Muscle layer of colon (tissue), 2 donors: ENCODE data around the gene HAUS3.

ENCODE experiments used
- H3K27ac ChIP-seq: one replicate; pipeline ENCODE4 v1.7.0; 2013; ENCODE audit warnings: low read depth, mild to moderate bottlenecking, low read length, moderate library complexity
- H3K27me3 ChIP-seq, 2 donors: one replicate each; pipeline ENCODE4 v1.7.0; 2013; ENCODE audit warnings: low read length in 2 of 2, mild to moderate bottlenecking in 2 of 2; ENCODE audit not compliant: insufficient read depth in 2 of 2, control insufficient read depth in 1 of 2
- H3K36me3 ChIP-seq: one replicate; pipeline ENCODE4 v1.7.0; 2013; ENCODE audit warnings: mild to moderate bottlenecking, low read length; ENCODE audit not compliant: insufficient read depth
- H3K4me1 ChIP-seq: one replicate; pipeline ENCODE4 v1.7.0; 2013; ENCODE audit warnings: mild to moderate bottlenecking, low read length; ENCODE audit not compliant: insufficient read depth
- H3K4me3 ChIP-seq, 2 donors: one replicate each; pipeline ENCODE4 v1.7.0; 2013; ENCODE audit warnings: low read length in 2 of 2, low read depth in 1 of 2, mild to moderate bottlenecking in 1 of 2, moderate library complexity in 1 of 2
- H3K9ac ChIP-seq: one replicate; pipeline ENCODE4 v1.7.0; 2013; ENCODE audit warnings: low read length
- H3K9me3 ChIP-seq: one replicate; pipeline ENCODE4 v1.7.0; 2013; ENCODE audit warnings: mild to moderate bottlenecking, low read length
- donor health status: abdominal sarcoma.
- donor health status: Adenocarcinoma of cecum.

The HAUS3 gene

GRCh38 chr4:2241410-2242353, at the start of gene HAUS3, which contains the start of gene POLN:
TSS of gene HAUS3 (minus strand) at chr4:2242121. CDS start at chr4:2240946, 1,175 bp downstream.
TSS of gene POLN (minus strand) at chr4:2242121. CDS start at chr4:2229231, 12,890 bp downstream.
- H3K9ac ChIP-seq: peak within 1 kb of the TSS; percentile 65
- no peaks in the 10 kb centered on the region for H3K36me3 ChIP-seq
- no peaks in the 10 kb centered on the region for H3K9me3 ChIP-seq
- peaks cover 38% of the 10 kb centered on the region for H3K4me1 ChIP-seq
- H3K4me3 ChIP-seq: peak within 1 kb of the TSS; percentile 76 to 85
- peak within 1 kb of the TSS; percentile 73 for H3K27ac ChIP-seq
- H3K27me3 ChIP-seq: no peaks in the 10 kb centered on the region

DNA sequence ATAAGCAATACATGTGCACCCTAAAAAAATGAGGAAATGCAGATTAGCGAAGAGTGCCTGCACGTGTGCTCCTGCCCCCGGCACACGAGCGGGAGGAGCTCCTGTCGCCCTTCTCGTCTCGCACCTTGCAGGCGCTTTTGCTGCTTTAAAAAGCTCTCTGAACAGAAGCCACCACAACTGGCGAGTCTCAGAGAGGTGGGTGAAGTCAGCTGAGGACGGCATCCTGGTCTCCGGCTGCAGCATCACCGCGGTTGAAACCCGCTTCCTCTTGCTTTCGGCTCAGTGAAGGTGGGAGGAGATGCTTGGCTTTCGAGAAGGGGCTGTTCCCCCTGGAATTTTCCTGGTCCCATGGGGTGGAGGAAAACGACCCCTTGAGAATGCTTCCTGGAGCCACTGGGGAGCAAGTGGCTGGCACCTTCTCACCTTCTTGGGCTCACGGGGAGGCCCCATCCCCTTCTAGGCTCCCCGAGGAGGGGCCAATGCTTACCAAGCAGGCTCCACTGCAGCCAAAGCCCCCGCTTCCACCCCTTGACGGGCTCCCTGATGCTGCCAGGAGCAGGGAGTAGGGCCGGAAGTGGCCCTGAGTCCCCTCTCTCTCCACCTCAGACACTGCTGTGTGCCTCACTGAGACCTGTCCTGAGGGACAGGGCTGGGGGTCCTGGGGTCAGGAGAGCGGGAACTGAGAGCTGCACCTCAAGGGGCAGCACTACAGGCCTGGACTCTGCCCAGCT, 49.2 kb upstream of the HAUS3 start:
- H3K9ac ChIP-seq: no peak overlapping the region
- no peaks in the 10 kb centered on the region for H3K27me3 ChIP-seq
- no peaks in the 10 kb centered on the region for H3K4me1 ChIP-seq
- no peaks in the 10 kb centered on the region for H3K9me3 ChIP-seq
- no peak overlapping the region for H3K4me3 ChIP-seq
- no peak overlapping the region for H3K27ac ChIP-seq
- no peaks in the 10 kb centered on the region for H3K36me3 ChIP-seq

DNA sequence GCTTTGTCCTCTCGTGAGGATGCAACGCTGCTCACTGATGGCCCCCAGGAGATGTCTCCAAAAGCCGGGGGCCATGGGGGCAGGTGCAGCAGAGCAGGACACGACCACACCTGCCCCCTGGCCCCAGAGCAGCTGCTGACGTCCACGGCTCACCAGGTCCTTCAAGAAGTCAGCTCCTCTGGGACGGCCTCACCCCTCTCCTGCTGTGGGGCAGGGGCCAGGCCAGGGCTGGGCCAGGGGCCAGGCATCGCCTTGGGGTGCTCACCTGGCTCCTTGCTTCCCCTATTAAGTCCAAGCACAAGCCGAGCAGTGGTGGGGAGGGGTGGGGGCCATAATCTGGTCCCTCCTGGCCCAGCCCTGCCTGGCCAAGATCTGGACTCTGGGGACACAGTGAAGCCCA, 48.6 kb upstream of the HAUS3 start:
- H3K27ac ChIP-seq: no peak overlapping the region
- H3K27me3 ChIP-seq: no peaks in the 10 kb centered on the region
- H3K9me3 ChIP-seq: no peaks in the 10 kb centered on the region
- H3K9ac ChIP-seq: no peak overlapping the region
- H3K36me3 ChIP-seq: no peaks in the 10 kb centered on the region
- H3K4me3 ChIP-seq: no peak overlapping the region
- no peaks in the 10 kb centered on the region for H3K4me1 ChIP-seq

DNA sequence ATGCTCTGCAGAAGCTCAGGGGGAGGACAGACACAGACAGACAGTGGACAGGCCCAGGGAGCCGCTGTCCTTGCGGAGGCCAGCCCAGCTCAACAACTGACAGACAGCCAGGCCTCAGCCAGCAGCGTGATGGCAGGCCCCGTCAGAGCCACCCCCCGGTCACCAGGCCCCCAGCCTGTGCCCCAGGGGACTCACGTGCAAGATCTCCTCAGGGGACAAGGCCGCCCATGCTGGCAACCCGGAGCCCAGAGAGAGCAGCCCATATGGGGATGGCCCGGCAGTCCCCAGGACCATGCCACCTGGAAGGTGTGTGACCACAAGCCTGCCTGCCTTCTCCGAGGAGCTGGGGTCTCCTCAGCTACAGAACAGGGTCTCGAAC, 48.0 kb upstream of the HAUS3 start:
- no peak overlapping the region for H3K27ac ChIP-seq
- H3K4me1 ChIP-seq: no peaks in the 10 kb centered on the region
- no peak overlapping the region for H3K4me3 ChIP-seq
- no peaks in the 10 kb centered on the region for H3K9me3 ChIP-seq
- H3K27me3 ChIP-seq: no peaks in the 10 kb centered on the region
- no peak overlapping the region for H3K9ac ChIP-seq
- no peaks in the 10 kb centered on the region for H3K36me3 ChIP-seq

DNA sequence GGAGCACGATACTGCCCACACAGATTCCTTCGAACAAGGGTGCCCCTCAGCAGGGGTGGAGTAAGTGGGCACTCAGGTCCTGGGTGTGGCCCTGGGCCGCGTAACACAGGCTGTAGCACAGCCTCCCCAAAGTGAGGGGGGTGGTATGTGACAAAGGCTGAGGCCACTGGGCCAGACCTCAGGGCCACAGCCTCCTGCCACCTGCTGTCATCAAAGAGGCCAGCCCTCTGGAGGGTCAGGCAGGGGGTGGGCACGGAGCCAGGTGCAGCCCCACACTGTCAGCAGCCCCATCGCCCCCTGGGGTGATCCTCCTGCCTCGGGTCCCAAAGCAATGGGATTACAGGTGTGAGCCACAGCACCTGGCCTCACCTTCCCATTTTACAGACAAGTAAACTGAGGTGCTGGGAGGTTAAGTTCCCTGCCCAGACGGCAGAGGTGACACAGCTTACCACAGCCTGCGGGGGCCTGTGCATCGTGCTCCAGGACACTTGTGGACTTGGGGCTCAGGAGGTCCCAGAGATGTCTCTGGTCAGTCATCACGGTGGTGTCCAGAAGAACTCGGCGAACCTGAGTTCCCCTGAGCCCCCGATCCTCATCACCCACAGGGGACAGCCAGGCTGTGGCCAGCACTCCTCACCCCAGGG, 47.5 kb upstream of the HAUS3 start:
- H3K27me3 ChIP-seq: no peaks in the 10 kb centered on the region
- no peaks in the 10 kb centered on the region for H3K9me3 ChIP-seq
- H3K4me1 ChIP-seq: no peaks in the 10 kb centered on the region
- H3K4me3 ChIP-seq: no peak overlapping the region
- no peak overlapping the region for H3K9ac ChIP-seq
- H3K36me3 ChIP-seq: no peaks in the 10 kb centered on the region
- no peak overlapping the region for H3K27ac ChIP-seq

DNA sequence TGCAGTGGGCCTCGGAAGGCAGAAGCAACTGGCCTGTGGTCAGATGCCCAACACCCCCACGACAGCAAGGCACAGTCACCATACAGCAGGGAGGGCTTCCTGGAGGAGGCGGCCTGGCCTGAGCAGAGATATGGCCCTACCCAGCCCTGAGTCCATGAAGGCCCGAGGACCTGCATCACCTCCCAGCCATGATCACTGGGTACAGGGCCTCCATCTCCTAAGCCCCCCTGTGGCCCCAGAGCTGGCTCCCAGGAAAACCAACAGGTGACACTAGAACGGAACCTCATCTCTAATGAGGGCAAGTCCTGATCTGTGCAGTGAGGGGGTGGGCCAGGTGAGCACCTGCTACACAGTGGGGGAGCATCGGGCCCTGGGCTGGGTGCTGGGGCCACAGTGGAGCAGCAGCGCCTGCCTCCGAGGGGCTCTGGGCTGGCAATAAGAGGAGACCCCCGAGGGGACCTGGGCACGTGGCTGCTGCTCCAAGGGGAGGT, 46.2 kb upstream of the HAUS3 start:
- Histone ChIP-seq H3K4me3 (no peak overlapping the region), H3K27ac (no peak overlapping the region), H3K9ac (no peak overlapping the region), H3K36me3 (no peaks in the 10 kb centered on the region), H3K4me1 (no peaks in the 10 kb centered on the region), H3K27me3 (no peaks in the 10 kb centered on the region), H3K9me3 (no peaks in the 10 kb centered on the region)

GRCh38 chr4:2287594-2287915, 45.6 kb upstream of the HAUS3 start:
- Histone ChIP-seq H3K4me3 (no peak overlapping the region), H3K36me3 (no peaks in the 10 kb centered on the region), H3K27me3 (no peaks in the 10 kb centered on the region), H3K9ac (no peak overlapping the region), H3K27ac (no peak overlapping the region), H3K9me3 (no peaks in the 10 kb centered on the region), H3K4me1 (no peaks in the 10 kb centered on the region)

GRCh38 chr4:2286904-2287593, 45.1 kb upstream of the HAUS3 start:
- no peaks in the 10 kb centered on the region for H3K27me3 ChIP-seq
- H3K4me1 ChIP-seq: no peaks in the 10 kb centered on the region
- H3K9ac ChIP-seq: no peak overlapping the region
- no peak overlapping the region for H3K27ac ChIP-seq
- H3K4me3 ChIP-seq: no peak overlapping the region
- no peaks in the 10 kb centered on the region for H3K36me3 ChIP-seq
- no peaks in the 10 kb centered on the region for H3K9me3 ChIP-seq

DNA sequence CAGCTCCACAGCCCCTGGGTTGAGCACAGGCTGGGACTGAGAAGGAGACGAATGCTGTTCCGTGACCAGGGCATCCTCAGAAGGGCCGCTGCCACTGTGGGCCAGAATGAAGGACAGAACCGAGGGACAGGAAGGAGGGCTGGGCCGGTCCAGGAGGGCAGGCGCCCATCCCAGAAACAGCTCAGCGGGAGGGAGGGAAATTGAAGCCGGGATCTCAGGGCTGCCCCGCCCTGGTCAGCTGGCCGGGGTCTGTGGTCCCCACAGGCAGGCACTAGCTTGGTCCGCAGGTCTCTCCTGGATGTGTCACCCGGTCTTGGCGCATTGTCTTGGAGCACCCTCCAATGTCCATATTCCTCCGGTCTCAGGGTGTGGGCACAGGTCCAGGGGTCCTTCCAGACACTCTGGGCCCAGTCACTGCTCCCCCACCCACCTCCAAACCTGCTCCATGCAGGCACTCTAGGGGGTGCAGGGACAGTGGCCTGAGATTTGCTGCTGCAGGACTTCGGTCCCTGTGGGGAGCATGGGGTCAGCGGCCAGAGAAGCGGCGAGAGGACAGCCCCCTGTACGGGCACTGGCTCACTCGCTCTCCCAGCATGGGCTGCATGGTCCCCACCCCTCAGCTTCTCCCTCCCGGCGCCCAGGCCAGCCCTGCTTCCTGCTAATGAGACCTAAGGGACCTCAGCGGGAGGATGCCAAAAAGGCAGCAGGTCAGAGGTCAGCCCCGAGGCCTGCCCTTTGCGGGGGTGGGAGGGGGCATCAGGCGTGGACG, 43.9 kb upstream of the HAUS3 start:
- Histone ChIP-seq H3K4me3 (no peak overlapping the region), H3K27me3 (no peaks in the 10 kb centered on the region), H3K36me3 (no peaks in the 10 kb centered on the region), H3K27ac (no peak overlapping the region), H3K9ac (no peak overlapping the region), H3K4me1 (no peaks in the 10 kb centered on the region), H3K9me3 (no peaks in the 10 kb centered on the region)

DNA sequence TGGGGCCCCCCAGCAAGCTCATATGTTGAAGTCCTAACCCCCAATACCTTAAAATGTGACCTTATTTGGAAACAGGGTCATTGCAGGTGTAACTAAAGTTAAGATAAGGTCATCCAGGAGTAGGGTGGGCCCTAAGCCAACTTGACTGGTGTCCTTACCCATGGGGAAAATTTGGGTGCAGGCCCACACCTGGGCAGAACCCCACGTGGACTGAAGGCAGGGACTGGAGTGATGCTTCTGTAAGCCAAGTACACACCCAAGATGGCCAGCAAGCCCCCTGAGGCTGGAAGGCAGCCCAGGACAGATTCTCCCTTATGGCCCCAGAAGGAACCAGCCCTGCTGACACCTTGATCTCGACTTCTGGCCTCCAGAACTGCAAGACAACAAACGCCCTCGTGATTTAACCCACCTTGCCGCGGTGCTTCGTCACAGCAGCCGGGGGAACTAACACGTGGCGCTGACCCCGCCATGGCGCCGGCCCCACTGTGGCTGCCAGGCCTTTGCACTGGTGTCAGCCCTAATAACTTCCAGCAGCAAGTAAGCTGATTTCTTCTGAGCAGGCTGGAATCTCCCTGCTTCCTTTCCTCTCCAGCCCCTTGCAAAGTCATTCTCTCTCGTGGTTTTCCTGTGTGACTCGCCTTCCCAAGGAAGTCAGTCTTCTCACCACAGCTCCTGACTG, 43.2 kb upstream of the HAUS3 start:
- Histone ChIP-seq H3K9ac (no peak overlapping the region), H3K9me3 (no peaks in the 10 kb centered on the region), H3K36me3 (no peaks in the 10 kb centered on the region), H3K27ac (no peak overlapping the region), H3K4me1 (no peaks in the 10 kb centered on the region), H3K4me3 (no peak overlapping the region), H3K27me3 (no peaks in the 10 kb centered on the region)
